HEK293 (cell line): ENCODE results near the gene NAALADL2.

Source experiments
- ELK4 ChIP-seq: IDR thresholded peaks from 2 replicates; pipeline ENCODE4 v1.6.1; 2011; ENCODE audit warnings: mild to moderate bottlenecking, low read depth, low read length, borderline replicate concordance
- REST ChIP-seq: fragments of 450-650 bp; formaldehyde crosslinking; IDR thresholded peaks from 2 replicates; pipeline ENCODE4 v1.5.1; 2016; ENCODE audit warnings: missing biosample characterization, missing genetic modification characterization
- SETDB1 ChIP-seq: IDR thresholded peaks from one replicate; pipeline ENCODE4 v1.6.1; 2017; ENCODE audit warnings: mild to moderate bottlenecking, low read length, moderate library complexity, mixed read lengths; ENCODE audit not compliant: insufficient read length
- WT1 ChIP-seq: fragments of 450-650 bp; formaldehyde crosslinking; IDR thresholded peaks from 2 replicates; pipeline ENCODE4 v1.5.1; 2016; ENCODE audit warnings: missing biosample characterization, missing genetic modification characterization
- ZBTB6 ChIP-seq: fragments of 450-650 bp; formaldehyde crosslinking; IDR thresholded peaks from 2 replicates; pipeline ENCODE4 v1.5.1; 2017; ENCODE audit warnings: missing biosample characterization, missing genetic modification characterization
- ZBTB8A ChIP-seq: fragments of 450-650 bp; formaldehyde crosslinking; IDR thresholded peaks from 2 replicates; pipeline ENCODE4 v1.5.1; 2016; ENCODE audit warnings: missing biosample characterization, missing genetic modification characterization
- ZFP3 ChIP-seq: fragments of 450-650 bp; formaldehyde crosslinking; IDR thresholded peaks from 2 replicates; pipeline ENCODE4 v1.5.1; 2016; ENCODE audit warnings: low read depth, missing biosample characterization, missing genetic modification characterization
- ZFP37 ChIP-seq: fragments of 450-650 bp; formaldehyde crosslinking; IDR thresholded peaks from 2 replicates; pipeline ENCODE4 v1.5.1; 2016; ENCODE audit warnings: missing biosample characterization, missing genetic modification characterization
- ZNF121 ChIP-seq: fragments of 450-650 bp; formaldehyde crosslinking; IDR thresholded peaks from 2 replicates; pipeline ENCODE4 v1.5.1; 2016; ENCODE audit warnings: missing biosample characterization, missing genetic modification characterization
- ZNF16 ChIP-seq: fragments of 450-650 bp; formaldehyde crosslinking; IDR thresholded peaks from 2 replicates; pipeline ENCODE4 v1.5.1; 2016; ENCODE audit warnings: low read depth, missing biosample characterization, missing genetic modification characterization
- ZNF274 ChIP-seq, 2 experiments: fragments of 200-500 bp in 1 of 2; fragments of 450-650 bp in 1 of 2; sonication (Bioruptor generic) in 1 of 2; formaldehyde crosslinking in 1 of 2; IDR thresholded peaks; 2 replicates each; pipeline versions ENCODE4 v1.5.1 to v1.6.1; 2014 to 2016; ENCODE audit warnings: borderline replicate concordance in 1 of 2, inconsistent platforms in 1 of 2, low read length in 1 of 2, missing biosample characterization in 1 of 2, missing genetic modification characterization in 1 of 2
- ZNF558 ChIP-seq: fragments of 450-650 bp; formaldehyde crosslinking; IDR thresholded peaks from 2 replicates; pipeline ENCODE4 v1.5.1; 2016; ENCODE audit warnings: missing biosample characterization, missing genetic modification characterization
- ZNF768 ChIP-seq: fragments of 450-650 bp; formaldehyde crosslinking; IDR thresholded peaks from 2 replicates; pipeline ENCODE4 v1.5.1; 2018; ENCODE audit warnings: missing biosample characterization, mild to moderate bottlenecking, missing genetic modification characterization
- TF ChIP-seq, protein P1 (sequence below): fragments of 450-650 bp; formaldehyde crosslinking; IDR thresholded peaks from 2 replicates; pipeline ENCODE4 v1.5.1; 2016; ENCODE audit warnings: missing biosample characterization, missing genetic modification characterization

DNA sequence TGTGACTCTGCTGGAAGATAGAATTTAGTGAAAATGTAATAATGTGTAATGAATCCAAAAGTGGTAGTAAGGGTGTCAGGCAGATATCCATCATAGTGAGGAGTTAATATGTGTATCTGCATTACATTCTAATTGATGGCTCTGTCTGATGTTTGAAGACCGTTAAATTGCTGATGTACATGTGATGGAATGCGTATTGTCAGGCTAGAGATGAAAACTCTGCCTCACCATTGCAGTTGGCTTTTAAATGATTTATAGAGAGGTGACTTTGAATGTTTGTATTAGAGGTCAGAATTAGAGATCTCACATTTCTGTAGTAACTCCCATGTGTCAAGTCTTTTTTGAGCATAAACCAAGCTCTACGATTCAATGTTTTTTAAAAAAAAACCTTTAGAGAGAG is 234.6 kb downstream of the NAALADL2 start:
- no peak for TF ChIP-seq ZNF768 (tag by site-specific recombination)
- no peak for TF ChIP-seq ZNF274 (IDR thresholded peaks at IDR 0.05; ENCODE audit: low read length)
- TF ChIP-seq ZNF274 (tag by site-specific recombination; IDR thresholded peaks at IDR 0.05; ENCODE audit: borderline replicate concordance) = no peak
- TF ChIP-seq, protein P1, sequence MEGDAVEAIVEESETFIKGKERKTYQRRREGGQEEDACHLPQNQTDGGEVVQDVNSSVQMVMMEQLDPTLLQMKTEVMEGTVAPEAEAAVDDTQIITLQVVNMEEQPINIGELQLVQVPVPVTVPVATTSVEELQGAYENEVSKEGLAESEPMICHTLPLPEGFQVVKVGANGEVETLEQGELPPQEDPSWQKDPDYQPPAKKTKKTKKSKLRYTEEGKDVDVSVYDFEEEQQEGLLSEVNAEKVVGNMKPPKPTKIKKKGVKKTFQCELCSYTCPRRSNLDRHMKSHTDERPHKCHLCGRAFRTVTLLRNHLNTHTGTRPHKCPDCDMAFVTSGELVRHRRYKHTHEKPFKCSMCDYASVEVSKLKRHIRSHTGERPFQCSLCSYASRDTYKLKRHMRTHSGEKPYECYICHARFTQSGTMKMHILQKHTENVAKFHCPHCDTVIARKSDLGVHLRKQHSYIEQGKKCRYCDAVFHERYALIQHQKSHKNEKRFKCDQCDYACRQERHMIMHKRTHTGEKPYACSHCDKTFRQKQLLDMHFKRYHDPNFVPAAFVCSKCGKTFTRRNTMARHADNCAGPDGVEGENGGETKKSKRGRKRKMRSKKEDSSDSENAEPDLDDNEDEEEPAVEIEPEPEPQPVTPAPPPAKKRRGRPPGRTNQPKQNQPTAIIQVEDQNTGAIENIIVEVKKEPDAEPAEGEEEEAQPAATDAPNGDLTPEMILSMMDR (tag by site-specific recombination) = no peak
- no peak for TF ChIP-seq ELK4
- TF ChIP-seq SETDB1 = no peak
- no peak for TF ChIP-seq ZNF121 (tag by site-specific recombination)
- TF ChIP-seq WT1 (tag by site-specific recombination) = no peak
- TF ChIP-seq ZNF558 = no peak
- TF ChIP-seq ZFP37 (tag by site-specific recombination) = no peak
- TF ChIP-seq ZBTB8A = no peak
- TF ChIP-seq ZFP3 = no peak
- TF ChIP-seq REST (tag by site-specific recombination) = no peak
- no peak for TF ChIP-seq ZNF16 (tag by site-specific recombination)
- TF ChIP-seq ZBTB6 (tag by site-specific recombination) = no peak
